Testis (tissue), 3 donors: ENCODE measurements around the gene PSMG2. TPM values are rescaled to one million over a fixed set of nuclear protein-coding genes. Genes with fewer than 3 reads are reported as not detected.

Experiments
- DNase-seq: peaks from one replicate; pipeline ENCODE4 v3.0.0-alpha.2; 2019
- H3K27ac ChIP-seq, 2 donors: fragments of 200-600 bp; sonication (generic); one replicate each; pipeline ENCODE4 v1.5.1; 2019
- H3K27me3 ChIP-seq: fragments of 200-600 bp; sonication (generic); one replicate; pipeline ENCODE4 v1.5.1; 2019
- H3K36me3 ChIP-seq: fragments of 200-600 bp; sonication (generic); one replicate; pipeline ENCODE4 v1.5.1; 2017; ENCODE audit warnings: low read depth; ENCODE audit errors: missing control alignments
- H3K4me1 ChIP-seq: fragments of 200-600 bp; sonication (generic); one replicate; pipeline ENCODE4 v1.5.1; 2019
- H3K4me3 ChIP-seq, 2 donors: fragments of 200-600 bp; sonication (generic); one replicate each; pipeline ENCODE4 v1.5.1; 2017 to 2019
- H3K9me3 ChIP-seq: fragments of 200-600 bp; sonication (generic); one replicate; pipeline ENCODE4 v1.5.1; 2017
- CTCF ChIP-seq, 3 experiments: fragments of 450-650 bp in 2 of 3; fragments of 200-600 bp in 1 of 3; sonication (generic) in 1 of 3; IDR thresholded peaks; one replicate each; pipeline ENCODE4 v1.5.1; 2016 to 2019; ENCODE audit warnings: antibody characterized with exemption in 3 of 3, mild to moderate bottlenecking in 2 of 3, moderate library complexity in 1 of 3
- POLR2A ChIP-seq: fragments of 450-650 bp; IDR thresholded peaks from one replicate; pipeline ENCODE4 v1.6.1; 2017; ENCODE audit warnings: antibody characterized with exemption, mild to moderate bottlenecking, moderate library complexity
- WGBS, 2 donors: methylation state at CpG; one replicate each; pipeline ENCODE4 v1.1.5; 2018; 5-methylcytosine and 5-hydroxymethylcytosine counted together
- intact Hi-C: fragments of 100-400 bp; cut with DNase I; formaldehyde crosslinking; loops from one replicate; pipeline ENCODE4 v1.15.1; 2023; ENCODE audit warnings: low total_unique reads
- polyA plus RNA-seq: library from polyadenylated mRNA; stranded (reverse); fragments of 350-450 nt; fragmentation: Illumina TruSeq; extraction: RNeasy Lipid Tissue Mini Kit (QIAGEN cat#74804); gene quantifications from one replicate; pipeline ENCODE4 v1.2.3, GENCODE V29; 2014; ENCODE audit warnings: low read depth, low replicate concordance; ENCODE audit not compliant: insufficient read depth
- total RNA-seq, 2 donors: library from RNA; depleted of rRNA; stranded (reverse); fragments of >200 nt; gene quantifications; one replicate each; pipeline ENCODE4 v1.2.3, GENCODE V29; 2016

PSMG2 gene
- total and polyA plus RNA-seq, 3 donors from 2014 or later, result 114 to 257 (median 132) TPM

GRCh38 chr18:12747530-12748315, 44.9 kb downstream of the PSMG2 start:
- 89 to 90% methylated on average over 8 of the region's 8 CpGs for WGBS, 2 donors
- H3K36me3 ChIP-seq, result no peaks in the 10 kb centered on the region
- no peaks in the 10 kb centered on the region for H3K27me3 ChIP-seq
- intact Hi-C loops, result no loop called here
- no peak for DNase-seq
- no peak overlapping the region for H3K4me3 ChIP-seq
- H3K27ac ChIP-seq, result no peak overlapping the region
- TF ChIP-seq CTCF (IDR thresholded peaks at IDR 0.05), result no peak
- no peak for TF ChIP-seq POLR2A
- no peaks in the 10 kb centered on the region for H3K9me3 ChIP-seq
- H3K4me1 ChIP-seq, result no peaks in the 10 kb centered on the region

DNA sequence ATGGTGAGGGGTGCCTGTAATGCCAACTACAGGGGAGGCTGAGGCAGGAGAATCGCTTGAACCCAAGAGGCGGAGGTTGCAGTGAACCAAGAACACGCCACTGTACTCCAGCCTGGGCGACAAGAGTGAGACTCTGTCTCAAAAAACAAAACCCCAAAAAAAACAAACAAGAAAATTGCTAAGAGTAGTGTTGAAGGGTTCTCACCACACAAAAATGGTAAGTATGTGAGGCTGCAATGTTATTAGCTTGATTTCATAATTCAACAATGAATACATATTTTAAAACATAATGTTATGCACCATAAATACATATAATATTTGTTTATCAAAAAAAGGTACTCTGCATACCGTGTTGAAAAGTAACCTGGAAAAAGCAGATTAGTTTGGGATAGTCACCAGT, 45.8 kb downstream of the PSMG2 start:
- Histone ChIP-seq H3K27ac (no peak overlapping the region), H3K9me3 (no peaks in the 10 kb centered on the region), H3K4me1 (no peaks in the 10 kb centered on the region), H3K4me3 (no peak overlapping the region), H3K27me3 (no peaks in the 10 kb centered on the region), H3K36me3 (no peaks in the 10 kb centered on the region)
- DNase-seq, result no peak
- intact Hi-C loops, result no loop called here
- WGBS, 2 donors, result 85 to 93% methylated on average over 5 of the region's 5 CpGs
- TF ChIP-seq CTCF (IDR thresholded peaks at IDR 0.05), result no peak
- no peak for TF ChIP-seq POLR2A

DNA sequence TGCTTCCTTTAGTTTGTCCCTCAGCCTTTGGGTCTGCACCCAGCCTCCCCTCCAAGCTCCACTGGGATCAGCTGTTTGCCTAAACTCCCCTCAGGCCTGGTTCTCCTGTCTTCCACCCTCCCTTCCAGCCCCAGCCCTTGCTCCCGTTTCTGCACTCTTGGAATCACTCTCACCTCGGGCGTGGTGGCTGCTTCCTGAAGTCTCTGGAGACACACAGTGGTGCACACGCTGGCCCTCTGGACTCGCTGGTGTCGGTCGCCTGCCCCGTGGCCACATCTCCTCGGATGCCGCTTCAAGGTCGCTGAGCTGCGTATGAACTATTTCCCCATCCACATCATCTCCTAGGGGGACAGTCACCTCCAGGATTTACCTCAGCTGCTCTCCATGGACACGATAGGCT, 46.3 kb downstream of the PSMG2 start:
- no peak for DNase-seq
- intact Hi-C loops, result no loop called here
- H3K27me3 ChIP-seq, result no peaks in the 10 kb centered on the region
- H3K4me1 ChIP-seq, result no peaks in the 10 kb centered on the region
- no peak overlapping the region for H3K27ac ChIP-seq
- H3K9me3 ChIP-seq, result no peaks in the 10 kb centered on the region
- no peak overlapping the region for H3K4me3 ChIP-seq
- no peaks in the 10 kb centered on the region for H3K36me3 ChIP-seq
- TF ChIP-seq POLR2A, result no peak
- no peak for TF ChIP-seq CTCF (IDR thresholded peaks at IDR 0.05)
- 75 to 80% methylated on average over 13 of the region's 13 CpGs for WGBS, 2 donors

DNA sequence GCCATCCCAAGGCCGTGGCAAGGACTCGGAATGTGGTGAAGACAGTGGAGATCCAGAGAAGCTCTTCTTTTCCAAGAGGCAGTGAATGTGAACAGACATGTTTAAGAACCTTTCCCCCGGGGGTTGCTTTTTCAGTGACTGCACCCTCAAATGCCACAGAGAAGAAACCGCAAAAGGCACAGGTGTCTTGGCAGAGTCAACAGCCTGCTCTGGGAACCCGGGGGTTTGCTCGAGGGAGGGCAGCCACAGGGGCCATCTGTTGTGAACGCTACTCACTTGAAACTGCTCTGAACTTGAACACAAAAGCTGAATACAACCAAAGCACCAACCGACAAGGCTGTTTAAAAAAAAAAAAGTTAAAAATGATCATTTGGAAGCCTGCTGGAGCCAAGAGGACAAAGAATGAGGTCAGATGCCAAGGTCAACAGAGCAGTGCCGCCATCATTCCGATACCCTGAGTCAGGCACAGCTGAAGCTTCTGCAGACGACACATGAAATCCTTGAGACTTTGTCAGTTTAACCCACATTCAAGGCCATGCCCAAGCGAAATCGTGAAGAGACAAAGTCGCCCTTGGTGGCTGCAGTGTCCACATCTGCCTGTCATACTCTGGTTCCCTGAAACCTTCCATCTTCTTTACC, 47.4 kb downstream of the PSMG2 start:
- H3K27me3 ChIP-seq, result no peaks in the 10 kb centered on the region
- TF ChIP-seq CTCF (IDR thresholded peaks at IDR 0.05), result no peak
- TF ChIP-seq POLR2A, result no peak
- DNase-seq, result no peak
- no peaks in the 10 kb centered on the region for H3K4me1 ChIP-seq
- H3K36me3 ChIP-seq, result no peaks in the 10 kb centered on the region
- H3K4me3 ChIP-seq, result no peak overlapping the region
- WGBS, 2 donors, result 72 to 74% methylated on average over 14 of the region's 14 CpGs
- no peaks in the 10 kb centered on the region for H3K9me3 ChIP-seq
- no peak overlapping the region for H3K27ac ChIP-seq
- intact Hi-C loops, result no loop called here
